GM12873 (cell line): ENCODE data around the gene LIMK1.

Experiments
- TF ChIP-seq, protein P1 (sequence below): IDR thresholded peaks from 2 replicates; pipeline ENCODE4 v1.5.1; 2012; ENCODE audit warnings: low read depth, mild to moderate bottlenecking, moderate library complexity, low read length, control low read depth; ENCODE audit not compliant: insufficient read depth; ENCODE audit errors: missing control alignments

LIMK1 gene

GRCh38 chr7:74121401-74122249, 38.0 kb downstream of the LIMK1 start:
- TF ChIP-seq, protein P1, sequence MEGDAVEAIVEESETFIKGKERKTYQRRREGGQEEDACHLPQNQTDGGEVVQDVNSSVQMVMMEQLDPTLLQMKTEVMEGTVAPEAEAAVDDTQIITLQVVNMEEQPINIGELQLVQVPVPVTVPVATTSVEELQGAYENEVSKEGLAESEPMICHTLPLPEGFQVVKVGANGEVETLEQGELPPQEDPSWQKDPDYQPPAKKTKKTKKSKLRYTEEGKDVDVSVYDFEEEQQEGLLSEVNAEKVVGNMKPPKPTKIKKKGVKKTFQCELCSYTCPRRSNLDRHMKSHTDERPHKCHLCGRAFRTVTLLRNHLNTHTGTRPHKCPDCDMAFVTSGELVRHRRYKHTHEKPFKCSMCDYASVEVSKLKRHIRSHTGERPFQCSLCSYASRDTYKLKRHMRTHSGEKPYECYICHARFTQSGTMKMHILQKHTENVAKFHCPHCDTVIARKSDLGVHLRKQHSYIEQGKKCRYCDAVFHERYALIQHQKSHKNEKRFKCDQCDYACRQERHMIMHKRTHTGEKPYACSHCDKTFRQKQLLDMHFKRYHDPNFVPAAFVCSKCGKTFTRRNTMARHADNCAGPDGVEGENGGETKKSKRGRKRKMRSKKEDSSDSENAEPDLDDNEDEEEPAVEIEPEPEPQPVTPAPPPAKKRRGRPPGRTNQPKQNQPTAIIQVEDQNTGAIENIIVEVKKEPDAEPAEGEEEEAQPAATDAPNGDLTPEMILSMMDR, result no peak

DNA sequence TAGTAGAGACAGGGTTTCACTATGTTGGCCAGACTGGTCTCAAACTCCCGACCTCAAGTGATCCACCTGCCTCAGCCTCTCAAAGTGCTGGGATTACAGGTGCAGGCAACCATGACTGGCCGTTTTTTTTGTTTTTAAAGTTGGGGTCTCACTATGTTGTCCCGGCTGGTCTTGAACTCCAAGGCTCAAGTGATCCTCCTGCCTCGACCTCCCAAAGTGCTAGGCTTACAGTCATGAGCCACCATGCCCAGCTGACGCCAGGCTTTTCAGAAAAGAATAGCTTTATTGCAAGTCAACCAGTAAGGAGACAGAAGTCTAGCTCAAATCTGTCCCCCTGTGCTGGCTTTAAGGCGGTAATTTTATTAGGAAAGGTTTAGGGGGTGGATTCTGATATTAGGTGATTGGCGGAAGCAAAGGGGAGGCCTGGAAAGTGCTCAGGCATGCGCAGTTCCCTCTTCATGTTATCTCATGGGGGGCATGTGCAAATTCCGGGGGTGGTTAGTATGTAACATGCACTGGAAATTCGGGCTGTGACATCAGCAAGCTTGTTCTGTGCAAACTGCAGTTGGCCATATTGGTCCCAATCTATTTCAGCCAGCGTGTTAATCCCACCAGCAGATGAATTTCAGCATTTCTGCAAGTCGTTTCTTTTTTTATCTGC, 42.7 kb downstream of the LIMK1 start:
- TF ChIP-seq, protein P1, result no peak

DNA sequence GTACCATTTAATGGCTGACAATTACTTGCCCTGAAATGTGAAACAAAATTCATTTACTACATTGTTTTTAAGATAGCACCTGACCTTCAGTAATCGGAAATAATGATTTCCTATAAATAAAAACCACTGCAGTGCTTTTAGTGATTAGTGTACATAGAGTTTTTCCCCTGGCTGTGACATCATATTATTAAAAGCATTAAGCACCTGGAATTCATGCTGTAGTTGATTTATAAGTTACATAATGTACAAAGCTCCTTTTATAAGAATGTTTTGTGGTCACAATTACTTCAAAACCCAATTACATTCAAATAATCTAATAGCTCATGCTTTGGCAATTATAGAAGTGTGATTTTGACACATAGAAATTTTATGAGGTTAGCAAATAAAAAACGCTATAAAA, 46.3 kb downstream of the LIMK1 start:
- TF ChIP-seq, protein P1, result no peak

- TF ChIP-seq, protein P1, result no peak
Measured at GRCh38 chr7:74130518-74130917, 46.9 kb downstream of the LIMK1 start.

DNA sequence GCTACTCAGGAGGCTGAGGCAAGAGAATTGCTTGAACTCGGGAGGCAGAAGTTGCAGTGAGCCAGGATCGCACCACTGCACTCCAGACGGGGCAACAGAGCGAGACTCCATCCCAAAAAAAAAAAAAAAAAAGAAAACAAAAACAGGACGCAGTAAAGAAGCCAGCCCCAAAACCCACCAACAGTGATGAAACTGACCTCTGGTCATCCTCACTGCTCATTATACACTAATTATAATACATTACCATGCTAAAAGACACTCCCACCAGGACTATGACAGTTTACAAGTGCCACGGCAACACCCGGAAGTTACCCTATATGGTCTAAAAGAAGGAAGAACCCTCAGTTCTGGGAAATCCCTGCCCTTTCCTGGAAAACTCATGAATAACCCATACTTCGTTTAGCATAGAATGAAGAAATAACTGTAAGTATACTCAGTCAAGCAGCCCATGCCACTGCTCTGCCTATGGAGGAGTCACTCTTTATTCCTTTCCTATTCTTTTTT, 50.6 kb downstream of the LIMK1 start:
- TF ChIP-seq, protein P1, result no peak

GRCh38 chr7:74138334-74138867, 54.8 kb downstream of the LIMK1 start:
- TF ChIP-seq, protein P1, result no peak

- TF ChIP-seq, protein P1, result no peak
Measured at GRCh38 chr7:74138945-74139843, 55.6 kb downstream of the LIMK1 start.
